Measurements from ENCODE around the gene ANKRD44.

The ANKRD44 gene

GRCh38 chr2:197204519-197205250 lies 105.9 kb downstream of the ANKRD44 start:
- no peak for DNase-seq

GRCh38 chr2:197201874-197202273 lies 108.7 kb downstream of the ANKRD44 start:
- no peak for DNase-seq

GRCh38 chr2:197200762-197201058 lies 109.9 kb downstream of the ANKRD44 start:
- peak in 1 of 2 experiments; percentile 19 for DNase-seq

- DNase-seq: peak; percentile 22 to 37
These were observed 110.4 kb downstream of the ANKRD44 start for GRCh38 chr2:197200051-197200761.

DNA sequence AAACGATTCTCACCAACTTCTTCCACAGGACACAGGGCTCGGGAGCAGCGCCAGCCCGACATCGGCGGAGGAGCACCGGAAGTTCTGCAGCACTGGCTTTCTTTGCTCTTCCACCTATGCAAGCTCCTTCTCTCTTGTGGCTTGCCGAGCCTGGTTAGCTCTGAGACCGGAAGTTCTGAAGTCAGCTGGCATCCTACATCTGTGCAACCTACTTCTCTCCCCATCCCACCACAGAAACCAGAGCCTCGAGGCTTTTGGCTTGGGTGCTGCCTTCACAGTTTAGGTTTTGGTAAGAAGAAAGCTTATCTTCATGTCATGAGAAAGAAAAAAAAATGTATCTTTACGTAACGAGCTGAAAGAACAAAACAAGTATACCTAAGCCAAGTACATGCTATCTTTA lies 111.7 kb downstream of the ANKRD44 start:
- DNase-seq: peak; percentile 98 to 99

GRCh38 chr2:197197895-197198311 lies 112.7 kb downstream of the ANKRD44 start:
- no peak for DNase-seq

- no peak for DNase-seq
These were observed 113.9 kb downstream of the ANKRD44 start for GRCh38 chr2:197196541-197197180.

DNA sequence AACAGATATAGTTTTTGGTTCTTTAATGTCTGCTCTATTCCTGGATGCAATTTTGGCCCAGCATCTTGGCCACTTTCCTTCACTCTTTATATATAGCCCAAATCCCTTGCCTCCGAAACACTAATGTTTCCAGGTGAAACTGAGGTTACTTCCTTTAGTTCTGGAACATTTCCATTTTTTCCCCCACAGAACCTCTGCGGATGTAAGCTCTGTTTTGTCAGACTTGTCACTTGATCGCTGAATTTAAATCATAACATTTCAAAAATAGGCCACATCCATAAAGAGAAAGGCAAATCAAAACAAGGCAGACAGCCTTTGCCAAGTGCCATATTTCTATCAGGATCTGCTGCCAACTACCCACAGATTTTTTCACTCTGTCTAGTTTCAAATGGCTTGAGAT lies 115.1 kb downstream of the ANKRD44 start:
- DNase-seq: no peak

DNA sequence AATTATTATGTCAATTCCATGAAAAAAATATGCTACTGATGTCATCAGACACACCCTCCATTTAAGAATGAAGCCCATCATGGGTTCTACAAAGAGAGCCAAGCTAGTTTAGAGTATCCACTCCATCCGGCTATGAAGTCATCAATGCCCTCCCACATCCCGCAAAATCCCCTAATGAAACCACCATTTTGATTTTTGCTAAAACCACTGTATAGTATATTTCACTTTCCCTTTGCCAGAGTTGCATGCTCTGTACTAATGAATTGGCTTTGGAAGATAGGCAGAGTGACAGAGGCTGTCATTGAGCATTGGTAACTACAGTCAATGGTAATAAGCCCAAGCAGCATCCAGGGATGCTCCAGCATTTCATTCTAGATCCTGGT lies 118.6 kb downstream of the ANKRD44 start:
- DNase-seq: no peak

GRCh38 chr2:197191177-197191939 lies 119.2 kb downstream of the ANKRD44 start:
- DNase-seq: peak; percentile 41 to 69

DNA sequence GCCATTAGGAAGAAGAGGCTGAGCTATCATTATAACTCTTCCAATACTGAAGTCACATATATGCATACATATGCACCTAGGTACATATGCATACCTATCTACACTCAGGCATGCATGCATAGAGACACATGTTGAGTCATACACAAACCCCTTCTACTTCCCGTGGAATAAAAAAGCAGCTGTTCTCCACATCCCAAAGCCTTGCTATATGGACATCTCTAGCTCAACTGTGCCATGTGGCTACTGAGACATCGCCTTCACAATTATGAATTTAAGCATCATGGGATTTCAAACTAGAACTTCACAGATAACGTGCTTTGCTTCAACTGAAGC lies 120.5 kb downstream of the ANKRD44 start:
- no peak for DNase-seq

DNA sequence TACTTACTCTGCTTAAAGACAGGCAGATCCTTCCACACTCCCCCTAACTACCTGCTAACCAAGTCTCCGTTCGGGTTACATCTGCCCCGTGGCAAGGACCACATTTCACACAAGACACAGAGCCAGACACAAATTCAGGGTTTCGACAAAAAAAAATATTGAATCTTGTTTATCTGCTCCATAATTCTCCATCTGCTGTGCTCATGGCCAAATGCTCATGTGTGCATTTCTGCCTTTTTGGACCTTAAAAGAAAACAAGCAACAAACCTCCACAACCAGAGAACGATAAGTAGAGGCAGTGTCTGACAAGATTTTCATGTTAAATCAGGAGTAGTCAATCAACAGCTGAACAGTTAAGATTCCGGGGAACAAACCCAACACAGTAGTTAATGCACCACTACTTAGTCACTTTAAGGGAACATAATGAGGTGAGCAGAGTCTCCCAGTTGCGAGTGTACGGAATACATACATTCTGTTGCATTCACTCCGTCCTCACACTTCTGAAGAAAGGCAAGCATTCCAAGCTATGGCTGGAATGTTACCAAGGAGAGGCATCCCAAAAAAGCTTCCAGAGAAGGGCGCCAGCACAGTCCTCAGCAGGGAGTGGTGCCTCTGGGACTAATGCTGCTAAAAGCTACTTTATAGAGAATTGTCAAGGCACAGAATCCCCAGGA lies 121.0 kb downstream of the ANKRD44 start:
- DNase-seq: no peak

- no peak for DNase-seq
These were observed 124.9 kb downstream of the ANKRD44 start for GRCh38 chr2:197185676-197186075.

GRCh38 chr2:197184959-197185586 lies 125.5 kb downstream of the ANKRD44 start:
- DNase-seq: peak in 1 of 2 experiments; percentile 28

- no peak for DNase-seq
These were observed 127.2 kb downstream of the ANKRD44 start for GRCh38 chr2:197183355-197183754.

- DNase-seq: no peak
These were observed 127.9 kb downstream of the ANKRD44 start for GRCh38 chr2:197182668-197183067.

- no peak for DNase-seq
These were observed 129.1 kb downstream of the ANKRD44 start for GRCh38 chr2:197181491-197181890.

DNA sequence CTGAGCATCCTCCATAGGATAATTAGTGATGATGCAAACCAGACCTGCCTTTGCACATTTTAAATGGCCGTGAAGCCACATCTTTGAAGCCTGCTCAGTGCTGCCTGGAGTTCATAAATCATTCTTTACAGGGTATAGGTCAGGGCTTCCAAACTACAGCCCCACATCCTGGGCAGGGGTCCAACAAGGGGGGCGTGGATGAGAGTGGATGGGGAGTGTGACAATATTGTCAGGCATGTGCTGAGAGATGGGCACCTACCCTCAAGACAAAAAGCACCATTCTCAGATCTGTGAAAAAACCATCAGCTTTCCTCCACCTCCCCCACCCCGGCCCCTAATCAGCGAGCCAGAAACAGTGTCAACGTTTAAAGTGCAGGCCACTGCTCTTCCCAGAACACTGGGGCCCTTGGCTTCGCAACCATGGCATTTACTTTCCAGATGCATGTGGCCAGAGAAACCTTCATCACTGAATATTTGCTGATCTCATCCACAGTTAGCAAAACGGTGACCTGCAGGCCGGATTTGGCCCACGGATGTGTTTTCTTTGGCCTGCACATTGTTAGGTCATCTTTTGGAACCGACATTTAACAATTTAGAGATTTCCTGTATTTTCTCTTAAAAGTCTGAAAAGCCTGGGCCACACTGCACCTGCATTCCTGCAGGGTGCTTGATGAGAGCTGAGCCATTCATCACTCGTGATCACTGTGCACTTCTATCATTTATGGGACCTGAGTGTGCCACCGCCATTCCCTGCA lies 130.7 kb downstream of the ANKRD44 start:
- no peak for DNase-seq

- no peak for DNase-seq
These were observed 134.1 kb downstream of the ANKRD44 start for GRCh38 chr2:197176522-197176921.

- DNase-seq: no peak
These were observed 136.0 kb downstream of the ANKRD44 start for GRCh38 chr2:197174539-197175094.

- DNase-seq: no peak
These were observed 139.0 kb downstream of the ANKRD44 start for GRCh38 chr2:197171582-197171981.
